Ishikawa (cell line): ENCODE measurements around the gene NAA20.

Experiments used
- CEBPB ChIP-seq: IDR thresholded peaks from 2 replicates; pipeline ENCODE4 v1.6.1; 2012
- EGR1 ChIP-seq: IDR thresholded peaks from 2 replicates; pipeline ENCODE4 v1.6.1; 2012
- EP300 ChIP-seq: IDR thresholded peaks from 2 replicates; pipeline ENCODE4 v1.6.1; 2012; ENCODE audit warnings: borderline replicate concordance
- FOXM1 ChIP-seq: IDR thresholded peaks from 2 replicates; pipeline ENCODE4 v1.6.1; 2012; ENCODE audit warnings: low read depth, borderline replicate concordance
- NFIC ChIP-seq: IDR thresholded peaks from 2 replicates; pipeline ENCODE4 v1.6.1; 2012
- RAD21 ChIP-seq: IDR thresholded peaks from 2 replicates; pipeline ENCODE4 v1.6.1; 2012; ENCODE audit warnings: low read depth
- TAF1 ChIP-seq: IDR thresholded peaks from 2 replicates; pipeline ENCODE4 v1.6.1; 2012; ENCODE audit warnings: low read depth, mild to moderate bottlenecking
- TCF12 ChIP-seq: IDR thresholded peaks from 2 replicates; pipeline ENCODE4 v1.6.1; 2012; ENCODE audit warnings: low read depth
- YY1 ChIP-seq: IDR thresholded peaks from 2 replicates; pipeline ENCODE4 v1.6.1; 2012; ENCODE audit warnings: low read depth
- TF ChIP-seq, protein P1 (sequence below): IDR thresholded peaks from 2 replicates; pipeline ENCODE4 v1.6.1; 2012; ENCODE audit warnings: low read depth, mild to moderate bottlenecking
- TF ChIP-seq, protein P2 (sequence below): IDR thresholded peaks from 2 replicates; pipeline ENCODE4 v1.6.1; 2012
- TF ChIP-seq, protein P3 (sequence below): IDR thresholded peaks from 2 replicates; pipeline ENCODE4 v1.6.1; 2012

DNA sequence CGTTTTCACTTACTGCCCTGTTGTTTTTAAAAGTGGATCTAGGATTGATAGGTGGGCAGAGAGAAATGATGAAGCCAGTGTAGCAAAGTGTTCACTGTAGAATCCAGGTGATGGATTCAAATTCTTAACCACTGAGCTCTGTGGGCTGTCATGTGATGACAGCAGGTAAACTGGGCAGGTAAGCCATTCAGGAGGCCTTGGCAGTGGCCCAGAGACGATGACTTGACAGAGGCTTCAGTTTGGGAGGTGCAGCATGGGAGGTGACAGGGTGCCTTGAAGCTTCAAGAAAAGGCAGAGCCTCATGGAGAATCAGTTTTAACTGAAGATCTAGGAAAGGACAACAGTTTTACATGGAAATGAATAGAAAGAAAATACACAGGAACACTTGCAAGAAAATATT lies 2.0 kb downstream of the NAA20 start:
- TF ChIP-seq TCF12 (no peak), FOXM1 (no peak), EP300 (no peak), YY1 (no peak), RAD21 (no peak), CEBPB (no peak), NFIC (0 out of 2 replicates have a peak, but pooled peaks have one; percentile 9), TAF1 (no peak), EGR1 (no peak)
- TF ChIP-seq, protein P1, sequence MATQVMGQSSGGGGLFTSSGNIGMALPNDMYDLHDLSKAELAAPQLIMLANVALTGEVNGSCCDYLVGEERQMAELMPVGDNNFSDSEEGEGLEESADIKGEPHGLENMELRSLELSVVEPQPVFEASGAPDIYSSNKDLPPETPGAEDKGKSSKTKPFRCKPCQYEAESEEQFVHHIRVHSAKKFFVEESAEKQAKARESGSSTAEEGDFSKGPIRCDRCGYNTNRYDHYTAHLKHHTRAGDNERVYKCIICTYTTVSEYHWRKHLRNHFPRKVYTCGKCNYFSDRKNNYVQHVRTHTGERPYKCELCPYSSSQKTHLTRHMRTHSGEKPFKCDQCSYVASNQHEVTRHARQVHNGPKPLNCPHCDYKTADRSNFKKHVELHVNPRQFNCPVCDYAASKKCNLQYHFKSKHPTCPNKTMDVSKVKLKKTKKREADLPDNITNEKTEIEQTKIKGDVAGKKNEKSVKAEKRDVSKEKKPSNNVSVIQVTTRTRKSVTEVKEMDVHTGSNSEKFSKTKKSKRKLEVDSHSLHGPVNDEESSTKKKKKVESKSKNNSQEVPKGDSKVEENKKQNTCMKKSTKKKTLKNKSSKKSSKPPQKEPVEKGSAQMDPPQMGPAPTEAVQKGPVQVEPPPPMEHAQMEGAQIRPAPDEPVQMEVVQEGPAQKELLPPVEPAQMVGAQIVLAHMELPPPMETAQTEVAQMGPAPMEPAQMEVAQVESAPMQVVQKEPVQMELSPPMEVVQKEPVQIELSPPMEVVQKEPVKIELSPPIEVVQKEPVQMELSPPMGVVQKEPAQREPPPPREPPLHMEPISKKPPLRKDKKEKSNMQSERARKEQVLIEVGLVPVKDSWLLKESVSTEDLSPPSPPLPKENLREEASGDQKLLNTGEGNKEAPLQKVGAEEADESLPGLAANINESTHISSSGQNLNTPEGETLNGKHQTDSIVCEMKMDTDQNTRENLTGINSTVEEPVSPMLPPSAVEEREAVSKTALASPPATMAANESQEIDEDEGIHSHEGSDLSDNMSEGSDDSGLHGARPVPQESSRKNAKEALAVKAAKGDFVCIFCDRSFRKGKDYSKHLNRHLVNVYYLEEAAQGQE = no peak
- TF ChIP-seq, protein P2, sequence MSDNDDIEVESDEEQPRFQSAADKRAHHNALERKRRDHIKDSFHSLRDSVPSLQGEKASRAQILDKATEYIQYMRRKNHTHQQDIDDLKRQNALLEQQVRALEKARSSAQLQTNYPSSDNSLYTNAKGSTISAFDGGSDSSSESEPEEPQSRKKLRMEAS = no peak
- TF ChIP-seq, protein P3, sequence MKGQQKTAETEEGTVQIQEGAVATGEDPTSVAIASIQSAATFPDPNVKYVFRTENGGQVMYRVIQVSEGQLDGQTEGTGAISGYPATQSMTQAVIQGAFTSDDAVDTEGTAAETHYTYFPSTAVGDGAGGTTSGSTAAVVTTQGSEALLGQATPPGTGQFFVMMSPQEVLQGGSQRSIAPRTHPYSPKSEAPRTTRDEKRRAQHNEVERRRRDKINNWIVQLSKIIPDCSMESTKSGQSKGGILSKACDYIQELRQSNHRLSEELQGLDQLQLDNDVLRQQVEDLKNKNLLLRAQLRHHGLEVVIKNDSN = peak; percentile 69
